ENCODE results near the gene PTPRN. TPM values are rescaled to one million over a fixed set of nuclear protein-coding genes. Genes with fewer than 3 reads are reported as not detected.
"Not testable (repeated sequence)": the region's sequence is repeated elsewhere in the genome, so short reads cannot be mapped to it uniquely, and the experiment has no call there.

Gene PTPRN
- total and polyA plus RNA-seq, 8 donors = 6.3 to 220 (median 37.0) TPM

GRCh38 chr2:219261024-219261855, 48.0 kb downstream of the PTPRN start:
- FAIRE-seq (no peak), ATAC-seq (no peak), DNase-seq (no peak)
- intact Hi-C loops (cut with DNase I) = no loop called here
- no peak for TF ChIP-seq CTCF (IDR thresholded peaks at IDR 0.05)
- H3K4me3 ChIP-seq = no peak overlapping the region
- no peaks in the 10 kb centered on the region for H3K36me3 ChIP-seq
- H3K27ac ChIP-seq = no peak overlapping the region
- no peaks in the 10 kb centered on the region for H3K4me1 ChIP-seq
- WGBS, 2 donors = 64% methylated on average over 5 of the region's 5 CpGs
- no peaks in the 10 kb centered on the region for H3K27me3 ChIP-seq
- no peaks in the 10 kb centered on the region for H3K9me3 ChIP-seq

- H3K9me3 ChIP-seq; H3K36me3 ChIP-seq; H3K4me1 ChIP-seq; FAIRE-seq; intact Hi-C loops (cut with DNase I); DNase-seq; H3K4me3 ChIP-seq; H3K27me3 ChIP-seq; H3K27ac ChIP-seq; ATAC-seq: not testable (repeated sequence)
- WGBS, 2 donors = 81 to 88% methylated on average over 10 of the region's 10 CpGs
These were observed 50.3 kb downstream of the PTPRN start for GRCh38 chr2:219258942-219259341.

- Histone ChIP-seq H3K36me3 (peaks cover 0 to 5% (median 0%) of the 10 kb centered on the region in 3 donors), H3K4me3 (peak overlapping the region; percentile 58 to 82 (median 64)), H3K27ac (peak overlapping the region; percentile 73 to 89 (median 78)), H3K27me3 (no peaks in the 10 kb centered on the region), H3K9me3 (no peaks in the 10 kb centered on the region), H3K4me1 (peaks cover 10 to 35% (median 20%) of the 10 kb centered on the region in 3 donors)
- FAIRE-seq = no peak
- peak; percentile 3 to 10 (median 8) for ATAC-seq
- DNase-seq = no peak
- intact Hi-C loops (cut with DNase I) = no loop called here
- TF ChIP-seq CTCF (IDR thresholded peaks at IDR 0.05) = no peak
- 24 to 27% methylated on average over 12 of the region's 12 CpGs for WGBS, 2 donors
These were observed 54.5 kb downstream of the PTPRN start for GRCh38 chr2:219254590-219255201.

- Histone ChIP-seq H3K36me3 (peaks cover 0 to 5% (median 0%) of the 10 kb centered on the region in 3 donors), H3K4me1 (peaks cover 18 to 42% (median 27%) of the 10 kb centered on the region in 3 donors), H3K9me3 (no peaks in the 10 kb centered on the region), H3K4me3 (peak within 1 kb of the TSS; percentile 58 to 82 (median 64)), H3K27me3 (no peaks in the 10 kb centered on the region), H3K27ac (peak within 1 kb of the TSS; percentile 73 to 89 (median 78))
- DNase-seq (peak; percentile 85 to 95 (median 91)), FAIRE-seq (no peak), ATAC-seq (peak; percentile 83 to 90 (median 86))
- intact Hi-C loops (cut with DNase I) = no loop called here
- TF ChIP-seq CTCF (IDR thresholded peaks at IDR 0.05) = no peak
- 0 to 1% methylated on average over 50 to 76 of the region's 76 CpGs for WGBS, 2 donors
These were observed 55.2 kb downstream of the PTPRN start, which contains the start of gene TUBA4A for GRCh38 chr2:219253753-219254589. TSS of gene TUBA4A (minus strand) at chr2:219253918. CDS start at chr2:219253858, 60 bp downstream.
